H9 (cell line): ENCODE data around the gene SSUH2. TPM values are rescaled to one million over a fixed set of nuclear protein-coding genes. Genes with fewer than 3 reads are reported as not detected.

Source experiments
- DNase-seq: peaks from one replicate; pipeline ENCODE4 v3.0.0-alpha.2; 2017
- H2AFZ ChIP-seq: one replicate; pipeline ENCODE4 v1.6.1; 2013; ENCODE audit warnings: mild to moderate bottlenecking, low read length, control low read depth, moderate library complexity
- H2AK5ac ChIP-seq: 2 replicates; pipeline ENCODE4 v1.6.1; 2013; ENCODE audit warnings: low read length, control low read depth, mixed read lengths; ENCODE audit not compliant: insufficient read length
- H2BK120ac ChIP-seq: one replicate; pipeline ENCODE4 v1.6.1; 2013; ENCODE audit warnings: low read depth, mild to moderate bottlenecking, low read length, control low read depth, inconsistent platforms; ENCODE audit not compliant: poor library complexity, severe bottlenecking
- H2BK12ac ChIP-seq: 2 replicates; pipeline ENCODE4 v1.6.1; 2013; ENCODE audit warnings: low read length, control low read depth, mixed read lengths, low read depth; ENCODE audit not compliant: insufficient read length
- H2BK15ac ChIP-seq: 2 replicates; pipeline ENCODE4 v1.6.1; 2013; ENCODE audit warnings: low read depth, low read length, control low read depth
- H2BK20ac ChIP-seq: one replicate; pipeline ENCODE4 v1.6.1; 2013; ENCODE audit warnings: low read depth, mild to moderate bottlenecking, low read length, control low read depth, inconsistent platforms; ENCODE audit not compliant: poor library complexity, severe bottlenecking
- H2BK5ac ChIP-seq: 2 replicates; pipeline ENCODE4 v1.6.1; 2013; ENCODE audit warnings: low read length, control low read depth, mixed read lengths; ENCODE audit not compliant: insufficient read length
- H3K14ac ChIP-seq: 2 replicates; pipeline ENCODE4 v1.6.1; 2013; ENCODE audit warnings: low read length, control low read depth; ENCODE audit not compliant: insufficient read depth
- H3K18ac ChIP-seq: 2 replicates; pipeline ENCODE4 v1.6.1; 2013; ENCODE audit warnings: low read depth, mild to moderate bottlenecking, mixed read lengths, low read length, control low read depth; ENCODE audit not compliant: insufficient read length
- H3K23ac ChIP-seq: 2 replicates; pipeline ENCODE4 v1.6.1; 2013; ENCODE audit warnings: low read length, control low read depth, mixed read lengths, low read depth; ENCODE audit not compliant: insufficient read length
- H3K23me2 ChIP-seq: 2 replicates; pipeline ENCODE4 v1.6.1; 2013; ENCODE audit warnings: low read depth, mild to moderate bottlenecking, mixed read lengths, low read length, control low read depth; ENCODE audit not compliant: insufficient read length, poor library complexity, severe bottlenecking
- H3K27ac ChIP-seq: 2 replicates; pipeline ENCODE4 v1.5.1; 2013; ENCODE audit warnings: low read length, control low read depth, mixed read lengths, low read depth; ENCODE audit not compliant: insufficient read length
- H3K27me3 ChIP-seq: 2 replicates; pipeline ENCODE4 v1.6.1; 2013; ENCODE audit warnings: low read length, control low read depth, inconsistent platforms; ENCODE audit not compliant: insufficient read depth
- H3K4ac ChIP-seq: 2 replicates; pipeline ENCODE4 v1.6.1; 2013; ENCODE audit warnings: low read depth, mild to moderate bottlenecking, control low read depth, inconsistent platforms, low read length, moderate library complexity
- H3K4me1 ChIP-seq: 2 replicates; pipeline ENCODE4 v1.6.1; 2013; ENCODE audit warnings: low read length, control low read depth, inconsistent platforms; ENCODE audit not compliant: insufficient read depth
- H3K4me2 ChIP-seq: 2 replicates; pipeline ENCODE4 v1.6.1; 2013; ENCODE audit warnings: low read length, control low read depth, mixed read lengths; ENCODE audit not compliant: insufficient read length, insufficient read depth
- H3K56ac ChIP-seq: 2 replicates; pipeline ENCODE4 v1.6.1; 2013; ENCODE audit warnings: low read depth, mild to moderate bottlenecking, mixed read lengths, low read length, control low read depth; ENCODE audit not compliant: insufficient read length
- H3K79me1 ChIP-seq: 2 replicates; pipeline ENCODE4 v1.6.1; 2013; ENCODE audit warnings: low read depth, mild to moderate bottlenecking, moderate library complexity, low read length, control low read depth, inconsistent platforms; ENCODE audit not compliant: insufficient read depth, poor library complexity, severe bottlenecking
- H3K79me2 ChIP-seq: 2 replicates; pipeline ENCODE4 v1.6.1; 2013; ENCODE audit warnings: low read length, control low read depth, inconsistent platforms; ENCODE audit not compliant: insufficient read depth
- H3K9ac ChIP-seq: 2 replicates; pipeline ENCODE4 v1.6.1; 2013; ENCODE audit warnings: low read length, control low read depth, mixed read lengths; ENCODE audit not compliant: insufficient read length; ENCODE audit errors: extremely low read depth
- H3K9me3 ChIP-seq: one replicate; pipeline ENCODE4 v1.6.1; 2013; ENCODE audit warnings: low read depth, low read length, inconsistent platforms; ENCODE audit not compliant: control insufficient read depth
- H3T11ph ChIP-seq: one replicate; pipeline ENCODE4 v1.6.1; 2013; ENCODE audit warnings: mild to moderate bottlenecking, low read length, control low read depth, inconsistent platforms
- H4K20me1 ChIP-seq: one replicate; pipeline ENCODE4 v1.6.1; 2013; ENCODE audit not compliant: control insufficient read depth, insufficient read length, insufficient read depth
- H4K5ac ChIP-seq: 2 replicates; pipeline ENCODE4 v1.6.1; 2013; ENCODE audit warnings: low read depth, mild to moderate bottlenecking, mixed read lengths, low read length, control low read depth; ENCODE audit not compliant: insufficient read length
- H4K8ac ChIP-seq: replicated peaks from 2 replicates; pipeline ENCODE4 v1.6.1; 2013; ENCODE audit warnings: low read length, control low read depth, mixed read lengths, low read depth; ENCODE audit not compliant: insufficient read length
- H4K91ac ChIP-seq: 2 replicates; pipeline ENCODE4 v1.6.1; 2013; ENCODE audit warnings: low read depth, mild to moderate bottlenecking, moderate library complexity, mixed read lengths, low read length, control low read depth; ENCODE audit not compliant: insufficient read length
- H3K27ac Mint-ChIP-seq, 3 experiments: 2 replicates in 2 of 3; 3 replicates in 1 of 3; pipeline ENCODE4 v1.8.0; 2020 to 2021; ENCODE audit warnings: mixed read lengths in 3 of 3, mild to moderate bottlenecking in 1 of 3, moderate library complexity in 1 of 3
- H3K27me3 Mint-ChIP-seq: 2 replicates; pipeline ENCODE4 v1.8.0; 2021; ENCODE audit warnings: low read depth, mild to moderate bottlenecking, moderate library complexity, mixed read lengths
- H3K36me3 Mint-ChIP-seq, 3 experiments: 2 replicates in 2 of 3; 3 replicates in 1 of 3; pipeline ENCODE4 v1.8.0; 2020 to 2021; ENCODE audit warnings: low read depth in 3 of 3, mixed read lengths in 3 of 3; ENCODE audit not compliant: insufficient read depth in 1 of 3
- H3K4me1 Mint-ChIP-seq, 2 experiments: 2 replicates each; pipeline ENCODE4 v1.8.0; 2020; ENCODE audit warnings: mixed read lengths in 2 of 2
- H3K4me3 Mint-ChIP-seq, 2 experiments: 2 replicates in 1 of 2; 3 replicates in 1 of 2; pipeline ENCODE4 v1.8.0; 2020 to 2021; ENCODE audit warnings: mild to moderate bottlenecking in 2 of 2, mixed read lengths in 2 of 2, moderate library complexity in 1 of 2
- H3K9me3 Mint-ChIP-seq, 2 experiments: 2 replicates in 1 of 2; 3 replicates in 1 of 2; pipeline ENCODE4 v1.8.0; 2020; ENCODE audit warnings: mild to moderate bottlenecking in 2 of 2, mixed read lengths in 2 of 2, moderate library complexity in 1 of 2
- WGBS: extraction: QIAGEN DNeasy Blood & Tissue Kit; methylation state at CpG from one replicate; pipeline ENCODE4 v1.1.7; 2013; ENCODE audit warnings: missing lambda C conversion rate, low lambda C conversion rate, mixed read lengths; ENCODE audit not compliant: insufficient read length; ENCODE audit errors: extremely low coverage; 5-methylcytosine and 5-hydroxymethylcytosine counted together
- total RNA-seq: library from RNA; stranded (reverse); gene quantifications from 2 replicates; pipeline ENCODE4 v1.2.1, GENCODE V29; 2021
- TF ChIP-seq, protein P1 (sequence below): fragments of 200-600 bp; sonication (generic); conservative IDR thresholded peaks from 3 replicates; pipeline ENCODE4 v1.8.0; 2021; ENCODE audit warnings: antibody characterized with exemption, mild to moderate bottlenecking

Gene SSUH2
- total RNA-seq, 1 experiment from 2014 or later = 0.61 TPM

GRCh38 chr3:8657804-8658305 is 13.3 kb upstream of the SSUH2 start:
- Mint-ChIP-seq H3K4me3 (no peak overlapping the region), H3K4me1 (peaks cover 6 to 8% of the 10 kb centered on the region in 2 experiments), H3K9me3 (peaks cover 7 to 9% of the 10 kb centered on the region in 2 experiments; a peak in 4 of 5 replicates), H3K27ac (no peak overlapping the region), H3K27me3 (peaks cover 27% of the 10 kb centered on the region), H3K36me3 (0 out of 7 replicates have a peak, but pooled peaks cover 0 to 5% (median 0%) of the 10 kb centered on the region in 3 experiments)
- no peak for DNase-seq
- Histone ChIP-seq H3K79me1 (no peaks in the 10 kb centered on the region), H3K27ac (no peak overlapping the region), H2AK5ac (no peak overlapping the region), H3T11ph (no peak overlapping the region), H3K14ac (no peak overlapping the region), H3K4ac (no peak overlapping the region), H3K27me3 (no peaks in the 10 kb centered on the region), H4K91ac (no peak overlapping the region), H2AFZ (no peak overlapping the region), H2BK12ac (no peak overlapping the region), H2BK15ac (no peak overlapping the region), H2BK5ac (no peak overlapping the region), H2BK20ac (no peak overlapping the region), H3K23me2 (no peaks in the 10 kb centered on the region), H3K23ac (no peak overlapping the region), H4K8ac (no peak overlapping the region), H3K18ac (no peak overlapping the region), H3K56ac (no peak overlapping the region), H3K9ac (no peak overlapping the region), H4K20me1 (no peaks in the 10 kb centered on the region), H3K4me2 (no peak overlapping the region), H2BK120ac (no peak overlapping the region), H4K5ac (no peak overlapping the region), H3K4me1 (0 out of 2 replicates have a peak, but pooled peaks cover 3% of the 10 kb centered on the region), H3K79me2 (no peaks in the 10 kb centered on the region), H3K9me3 (no peaks in the 10 kb centered on the region)
- no CpG with 5 or more reads among the region's 8 CpGs for WGBS
- TF ChIP-seq, protein P1, sequence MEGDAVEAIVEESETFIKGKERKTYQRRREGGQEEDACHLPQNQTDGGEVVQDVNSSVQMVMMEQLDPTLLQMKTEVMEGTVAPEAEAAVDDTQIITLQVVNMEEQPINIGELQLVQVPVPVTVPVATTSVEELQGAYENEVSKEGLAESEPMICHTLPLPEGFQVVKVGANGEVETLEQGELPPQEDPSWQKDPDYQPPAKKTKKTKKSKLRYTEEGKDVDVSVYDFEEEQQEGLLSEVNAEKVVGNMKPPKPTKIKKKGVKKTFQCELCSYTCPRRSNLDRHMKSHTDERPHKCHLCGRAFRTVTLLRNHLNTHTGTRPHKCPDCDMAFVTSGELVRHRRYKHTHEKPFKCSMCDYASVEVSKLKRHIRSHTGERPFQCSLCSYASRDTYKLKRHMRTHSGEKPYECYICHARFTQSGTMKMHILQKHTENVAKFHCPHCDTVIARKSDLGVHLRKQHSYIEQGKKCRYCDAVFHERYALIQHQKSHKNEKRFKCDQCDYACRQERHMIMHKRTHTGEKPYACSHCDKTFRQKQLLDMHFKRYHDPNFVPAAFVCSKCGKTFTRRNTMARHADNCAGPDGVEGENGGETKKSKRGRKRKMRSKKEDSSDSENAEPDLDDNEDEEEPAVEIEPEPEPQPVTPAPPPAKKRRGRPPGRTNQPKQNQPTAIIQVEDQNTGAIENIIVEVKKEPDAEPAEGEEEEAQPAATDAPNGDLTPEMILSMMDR = no peak
